IPS-11a (cell line): ENCODE results near the gene FOXP1.

Experiments
- H3K4me3 ChIP-seq: one replicate; pipeline ENCODE4 v1.5.1; 2013; ENCODE audit warnings: low read depth, low read length, control low read depth

Gene FOXP1

DNA sequence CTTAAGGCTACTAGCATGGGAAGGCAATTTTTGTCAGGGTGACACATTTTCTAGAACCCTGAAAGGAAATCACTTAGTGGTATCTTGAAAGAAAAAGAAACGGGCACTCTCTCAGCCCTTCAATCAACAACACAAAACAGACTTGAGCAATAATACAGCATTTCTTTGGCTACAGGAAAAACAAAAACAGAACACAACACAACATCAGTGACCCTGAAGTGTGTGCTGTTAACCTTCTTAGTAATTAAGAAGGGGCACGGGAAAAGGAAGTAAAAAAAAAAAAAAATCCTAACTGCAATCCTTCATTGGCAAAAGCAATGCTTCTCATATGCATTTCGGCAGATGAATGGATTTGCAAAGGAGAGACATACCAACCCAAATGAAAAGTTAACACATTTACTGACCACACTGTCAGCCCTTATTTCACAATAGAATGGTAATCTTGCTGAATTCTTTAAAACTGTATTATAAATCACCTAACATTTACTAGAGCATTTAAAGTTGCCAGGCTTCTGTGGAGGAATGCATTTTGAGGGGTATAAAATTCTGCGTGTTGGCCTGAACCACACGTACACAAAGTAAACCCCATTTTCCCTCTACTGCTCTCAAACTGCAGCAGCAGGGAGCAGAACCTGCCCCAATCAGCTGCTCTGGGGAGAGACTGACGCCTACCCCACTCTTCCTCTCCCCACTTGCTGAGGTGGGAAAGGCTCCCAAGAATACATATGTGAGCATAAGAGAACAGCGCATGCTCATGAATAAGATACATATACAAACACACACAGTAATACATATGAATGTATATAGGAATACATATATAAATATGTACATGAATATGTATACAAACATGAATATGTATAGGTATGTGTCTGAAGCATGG lies 198.5 kb downstream of the FOXP1 start:
- no peak overlapping the region for H3K4me3 ChIP-seq

DNA sequence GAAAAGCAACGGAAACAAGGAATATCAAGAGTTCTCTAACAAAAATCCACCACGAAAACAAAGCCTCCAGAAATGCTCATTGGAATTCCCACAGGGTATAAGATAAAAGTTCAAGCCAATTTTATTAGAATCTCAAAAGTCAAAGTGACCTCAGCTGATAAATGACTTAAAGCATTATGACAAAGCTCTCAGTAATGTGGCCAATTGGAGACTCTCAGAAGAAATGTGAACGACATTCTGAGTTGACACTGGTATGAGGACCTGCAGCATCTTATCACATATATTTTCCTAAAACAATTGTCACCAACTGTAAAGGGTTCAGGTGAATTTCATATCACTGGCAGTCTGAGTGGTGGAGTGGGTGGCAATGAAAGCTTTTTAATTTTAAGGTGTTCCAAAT lies 199.1 kb downstream of the FOXP1 start:
- H3K4me3 ChIP-seq, result no peak overlapping the region

DNA sequence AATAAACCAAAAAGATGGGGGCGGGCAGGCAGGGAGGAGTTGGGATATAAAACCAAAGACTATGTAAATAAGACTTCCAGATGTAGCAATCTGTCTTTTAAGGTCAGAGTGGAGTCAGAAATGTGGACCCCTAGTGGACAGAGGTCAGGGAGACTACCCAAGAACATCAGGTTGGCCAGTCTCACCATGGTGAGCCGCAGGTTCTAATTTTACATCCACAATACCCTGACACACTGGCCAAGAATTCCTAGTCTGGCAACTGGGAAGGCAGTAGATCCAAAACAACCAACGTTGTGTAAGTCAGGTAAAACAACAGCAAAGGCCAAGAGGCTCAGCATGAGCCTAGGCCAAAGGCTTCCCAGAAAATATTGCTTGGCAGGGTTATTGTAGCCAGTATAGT lies 203.4 kb downstream of the FOXP1 start:
- H3K4me3 ChIP-seq, result no peak overlapping the region

DNA sequence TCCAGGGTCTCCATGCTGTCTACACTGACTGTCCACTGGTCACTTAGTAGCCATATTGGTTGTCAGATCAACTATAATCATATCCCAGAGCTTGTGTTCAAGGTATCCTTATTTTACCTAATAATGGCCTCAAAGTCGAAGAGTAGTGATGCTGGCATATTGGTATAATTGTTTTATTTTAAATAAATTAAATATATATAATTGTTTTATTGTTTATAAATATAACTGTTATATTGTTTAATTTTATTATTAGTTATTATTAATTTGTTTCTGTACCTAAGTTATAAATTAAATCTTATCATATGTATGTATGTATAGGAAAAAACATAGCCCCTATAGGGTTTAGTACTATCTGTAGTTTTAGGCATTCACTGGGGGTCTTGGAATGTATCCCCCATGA lies 205.0 kb downstream of the FOXP1 start:
- H3K4me3 ChIP-seq, result no peak overlapping the region

DNA sequence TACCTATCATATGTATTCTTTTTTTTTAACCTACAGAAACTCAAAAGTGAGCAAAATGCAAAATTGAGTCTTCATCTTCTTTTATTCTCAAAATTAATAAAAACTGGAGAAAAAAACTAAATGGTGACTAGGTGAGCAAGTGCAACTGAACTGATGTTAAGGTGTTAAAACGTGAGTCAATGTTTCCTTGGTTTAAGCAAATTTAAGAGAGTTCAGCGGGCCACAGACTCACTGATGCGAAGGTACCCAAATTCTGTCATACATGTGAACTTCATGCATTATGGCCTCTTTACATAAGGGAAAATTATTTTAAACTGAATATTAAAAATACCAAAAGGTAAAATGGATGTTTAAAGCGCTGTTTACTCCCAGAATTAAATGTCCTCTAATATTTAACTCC lies 206.6 kb downstream of the FOXP1 start:
- H3K4me3 ChIP-seq, result no peak overlapping the region

DNA sequence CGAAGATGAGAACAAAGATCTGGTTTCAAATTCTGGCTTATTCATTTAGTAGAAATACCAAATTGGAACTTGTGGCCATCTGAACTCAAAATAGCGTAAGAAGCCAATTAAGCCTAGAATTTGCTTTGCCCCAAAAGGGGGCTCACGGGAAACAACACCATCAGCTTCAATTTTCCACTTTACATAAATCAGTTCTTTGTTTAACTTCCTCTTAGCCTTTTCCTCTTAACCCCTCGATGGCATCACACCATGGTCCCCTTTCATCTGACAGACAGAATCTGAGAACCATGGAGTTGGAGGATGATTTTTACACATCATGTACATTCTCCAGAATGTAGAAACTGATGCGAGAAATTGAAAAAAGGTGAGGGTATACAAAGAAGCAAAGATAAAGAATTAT lies 207.0 kb downstream of the FOXP1 start:
- no peak overlapping the region for H3K4me3 ChIP-seq

DNA sequence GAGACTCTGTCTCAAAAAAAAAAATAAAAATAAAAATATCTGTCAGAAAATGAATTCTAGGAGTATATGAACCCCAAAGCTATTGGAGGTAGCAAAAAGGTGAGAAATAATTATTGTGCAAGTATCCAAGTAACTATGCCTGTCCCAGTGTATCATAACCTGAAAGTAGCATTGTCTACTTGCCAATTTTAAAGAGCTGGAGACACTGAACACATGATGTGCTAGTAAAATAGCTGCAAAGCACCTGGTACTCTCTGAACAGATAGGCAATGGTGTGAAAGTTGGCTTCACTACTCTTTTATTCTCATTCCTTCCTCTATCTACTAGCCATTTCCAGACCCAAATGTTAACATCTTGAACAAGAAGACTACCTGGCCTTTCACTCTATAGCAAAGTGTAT lies 208.9 kb downstream of the FOXP1 start:
- no peak overlapping the region for H3K4me3 ChIP-seq

DNA sequence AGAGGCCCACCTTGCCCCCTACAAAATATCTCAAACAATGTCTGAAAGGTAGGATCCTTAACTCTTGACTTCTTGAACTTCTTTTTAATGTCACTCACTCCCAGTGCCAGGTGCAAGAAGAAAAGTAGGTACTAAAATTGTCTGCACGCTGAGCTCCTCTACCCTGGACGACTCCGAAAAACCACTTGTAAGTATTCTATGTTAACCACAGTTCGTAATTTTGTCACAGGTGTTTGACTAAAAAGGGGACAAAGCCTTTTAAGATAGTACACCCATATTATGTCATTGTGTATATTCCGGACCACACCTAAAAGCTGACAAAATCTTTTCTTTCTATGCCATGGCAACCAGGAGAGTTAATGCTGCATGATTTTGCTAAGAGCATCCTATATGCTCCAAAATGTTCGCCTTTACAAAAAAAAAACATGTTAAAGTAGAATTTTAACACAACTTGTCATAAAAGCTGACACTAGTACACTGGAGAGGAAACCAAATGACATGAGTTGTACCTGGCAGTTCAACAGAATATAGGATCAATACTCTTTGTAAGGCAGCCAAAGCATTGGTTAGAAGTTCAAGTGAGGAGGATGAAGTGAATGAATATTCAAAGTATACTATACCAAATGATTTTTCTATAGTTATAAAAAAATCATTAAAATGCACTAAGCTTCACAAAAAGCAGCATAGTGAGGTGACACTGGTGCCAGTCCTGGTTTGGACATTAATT lies 210.5 kb downstream of the FOXP1 start:
- H3K4me3 ChIP-seq, result no peak overlapping the region

DNA sequence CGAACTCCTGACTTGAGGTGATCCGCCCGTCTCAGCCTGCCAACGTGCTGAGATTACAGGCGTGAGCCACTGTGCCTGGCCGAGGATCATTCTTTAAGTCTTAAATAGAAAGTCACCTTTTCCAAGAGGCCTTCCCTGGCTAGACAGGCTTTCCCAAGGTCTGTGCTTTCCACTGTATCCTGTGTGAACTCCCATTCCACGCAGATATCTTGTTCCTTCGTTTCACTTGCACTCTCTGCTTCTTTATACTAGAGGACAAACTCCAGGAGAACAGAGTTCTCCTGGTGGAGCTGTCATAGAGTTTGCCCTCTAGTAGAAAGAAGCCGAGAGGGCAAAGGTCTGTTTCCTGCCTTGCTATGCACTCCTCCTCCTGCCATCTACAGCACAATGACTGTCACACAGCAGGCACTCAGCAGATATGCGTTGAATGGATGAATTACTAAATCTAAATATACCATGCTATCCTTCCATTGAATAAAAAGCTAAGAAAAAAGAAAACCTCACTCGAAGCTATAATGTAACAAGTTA lies 211.2 kb downstream of the FOXP1 start:
- H3K4me3 ChIP-seq, result no peak overlapping the region

DNA sequence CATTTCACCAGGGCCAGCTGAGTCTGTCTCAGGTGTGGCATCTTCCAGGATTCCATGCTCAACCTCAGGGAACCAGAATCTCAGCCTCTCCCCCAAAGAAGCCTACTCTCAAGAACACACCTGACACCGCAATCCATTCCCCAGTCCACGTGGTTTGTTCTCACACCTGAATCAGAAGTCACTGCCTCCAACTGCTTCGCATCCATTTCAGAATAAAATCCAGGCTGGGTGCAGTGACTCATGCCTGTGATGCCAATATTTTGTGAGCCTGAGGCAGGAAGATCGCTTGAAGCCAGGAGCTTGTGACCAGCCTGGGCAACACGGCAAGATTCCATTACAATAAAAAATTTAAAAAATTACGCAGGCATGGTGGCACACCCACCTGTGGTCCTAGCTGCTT lies 212.2 kb downstream of the FOXP1 start:
- H3K4me3 ChIP-seq, result no peak overlapping the region

DNA sequence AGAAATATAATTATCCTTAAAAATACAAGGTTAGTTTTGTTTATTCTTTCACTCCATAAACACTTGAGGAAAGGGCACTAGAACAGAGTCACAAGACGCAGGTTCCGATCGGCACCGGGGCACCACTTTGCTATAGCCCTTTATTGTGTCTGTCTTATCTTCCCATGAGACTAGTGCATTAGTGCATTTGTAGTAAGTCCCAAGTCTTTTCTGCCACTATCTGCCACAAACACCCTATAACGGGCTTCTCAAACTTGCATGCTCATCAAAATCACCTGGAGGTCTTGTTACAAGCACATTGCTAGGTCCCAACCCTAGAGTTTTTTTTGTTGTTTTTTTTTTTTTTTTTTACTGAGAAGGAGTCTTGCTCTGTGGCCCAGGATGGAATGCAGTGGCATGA lies 213.1 kb downstream of the FOXP1 start:
- no peak overlapping the region for H3K4me3 ChIP-seq

DNA sequence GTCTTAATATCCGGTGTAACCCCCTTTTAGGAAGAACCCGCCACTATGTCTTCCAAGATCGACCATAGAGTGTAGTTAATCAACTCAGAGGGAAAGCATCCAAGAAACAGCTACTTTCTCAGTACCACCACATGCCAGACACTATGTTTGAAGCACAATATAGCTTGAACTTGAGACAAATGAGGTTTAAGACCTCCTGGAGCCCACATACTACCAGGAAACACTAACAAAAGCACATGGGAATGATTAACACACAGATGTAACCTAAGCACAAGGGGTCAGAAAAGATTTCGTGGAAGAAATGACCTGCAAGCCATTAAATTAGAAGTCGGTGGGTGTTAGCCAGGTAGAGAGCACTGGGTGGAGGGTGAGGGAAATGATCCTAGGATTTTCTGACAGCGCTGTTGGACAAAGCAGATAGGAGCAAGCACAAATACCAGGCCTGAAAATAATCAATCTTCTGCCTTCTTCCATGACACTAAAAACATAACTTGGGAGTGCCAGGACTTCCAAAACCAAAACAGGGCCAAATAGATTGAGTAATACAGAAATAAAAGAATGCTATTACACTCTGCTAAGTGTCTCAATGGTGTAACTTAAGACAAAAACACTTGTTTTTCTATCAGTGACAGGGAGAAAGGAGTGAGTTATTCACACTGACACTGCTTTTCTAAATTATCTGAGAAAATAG lies 213.7 kb downstream of the FOXP1 start:
- no peak overlapping the region for H3K4me3 ChIP-seq

DNA sequence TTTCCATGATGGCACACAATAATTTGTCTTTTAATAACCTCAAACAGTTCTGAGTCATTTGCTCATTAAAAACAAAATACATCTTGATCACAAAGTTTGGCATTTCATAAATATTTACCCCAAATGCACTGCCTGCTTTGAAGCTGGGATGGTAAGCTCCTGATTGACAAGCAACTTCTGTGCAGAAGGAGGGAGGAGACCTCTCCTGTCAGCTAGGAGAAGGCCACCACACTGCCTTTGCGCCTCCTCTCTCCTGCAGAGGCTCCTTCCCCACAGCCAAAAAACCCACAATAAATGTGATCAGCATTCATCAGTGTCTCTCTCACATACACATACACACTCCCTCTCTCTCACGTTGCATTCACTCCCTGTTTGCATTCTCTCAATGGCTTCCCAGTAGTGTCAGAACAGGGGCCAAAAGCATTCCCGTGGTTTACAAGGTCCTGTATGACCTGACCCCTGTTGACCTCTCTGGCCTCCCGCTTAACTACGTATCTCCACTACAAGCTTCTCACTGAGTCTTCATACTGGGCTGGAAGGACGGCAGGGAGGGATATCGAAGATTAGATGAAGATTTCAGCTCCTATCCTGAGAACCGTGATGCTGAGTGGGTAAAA lies 216.4 kb downstream of the FOXP1 start:
- H3K4me3 ChIP-seq, result no peak overlapping the region

DNA sequence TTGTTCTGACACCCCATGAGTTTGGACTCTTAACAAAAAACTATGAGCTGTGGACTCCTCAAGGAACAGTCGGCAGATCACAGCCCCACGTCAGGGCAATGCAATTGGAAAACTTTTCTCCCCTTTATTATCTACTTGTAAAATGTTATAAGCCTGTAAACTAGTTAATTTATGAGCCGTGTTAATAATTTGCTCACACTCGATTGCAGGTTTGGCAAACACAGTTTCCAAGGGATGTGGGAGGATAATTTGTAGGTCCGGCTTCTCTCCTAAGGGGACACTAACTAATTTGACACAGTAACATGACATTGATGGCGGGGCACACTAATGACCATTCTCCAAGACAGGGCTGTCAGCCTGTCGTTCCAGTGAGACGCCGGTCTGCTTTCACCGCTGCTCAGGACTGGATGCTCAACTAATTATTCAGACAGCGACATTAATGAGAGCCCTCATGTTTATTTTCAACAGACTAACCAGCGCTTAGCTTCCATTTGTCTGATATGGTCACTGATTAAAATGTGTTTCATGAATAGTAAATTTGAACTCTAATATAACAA lies 222.1 kb downstream of the FOXP1 start:
- H3K4me3 ChIP-seq, result no peak overlapping the region

DNA sequence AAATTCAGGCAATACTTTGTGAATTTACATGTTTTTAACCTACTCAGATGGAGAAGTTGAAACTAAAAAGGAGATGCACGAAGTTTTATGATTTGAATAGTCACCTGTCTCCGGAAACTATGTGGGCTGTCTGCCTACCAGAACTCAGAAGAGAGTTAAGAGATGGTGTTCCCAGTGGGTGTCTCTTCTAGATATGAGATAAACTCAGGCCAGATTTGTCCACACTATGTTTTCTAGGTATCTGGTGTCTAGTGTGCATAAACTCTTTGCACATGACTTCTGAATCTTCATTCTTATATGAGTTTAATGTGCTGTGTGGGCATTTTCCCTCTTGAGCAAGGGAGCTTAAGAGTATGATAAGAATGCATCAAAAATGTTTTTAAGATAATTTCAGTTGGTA lies 222.8 kb downstream of the FOXP1 start:
- no peak overlapping the region for H3K4me3 ChIP-seq

DNA sequence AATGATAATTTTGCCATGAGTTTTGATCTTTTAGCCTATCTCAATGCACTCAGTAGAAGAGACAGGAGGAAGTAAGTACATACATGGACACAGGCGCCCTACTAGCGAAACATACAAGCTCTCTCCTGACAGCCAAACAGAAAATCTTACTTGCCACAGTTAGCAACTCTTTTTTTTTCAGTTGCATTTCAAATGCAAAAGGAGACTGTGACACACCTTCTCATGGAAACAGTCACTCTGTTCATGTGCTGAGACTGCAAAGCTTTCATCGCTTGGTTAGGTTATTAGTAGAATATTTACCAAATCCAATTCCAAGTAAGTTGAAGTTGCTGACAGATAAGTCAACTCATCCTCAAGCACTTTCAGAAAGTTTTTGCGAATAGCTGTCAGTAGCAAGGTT lies 223.3 kb downstream of the FOXP1 start:
- no peak overlapping the region for H3K4me3 ChIP-seq

DNA sequence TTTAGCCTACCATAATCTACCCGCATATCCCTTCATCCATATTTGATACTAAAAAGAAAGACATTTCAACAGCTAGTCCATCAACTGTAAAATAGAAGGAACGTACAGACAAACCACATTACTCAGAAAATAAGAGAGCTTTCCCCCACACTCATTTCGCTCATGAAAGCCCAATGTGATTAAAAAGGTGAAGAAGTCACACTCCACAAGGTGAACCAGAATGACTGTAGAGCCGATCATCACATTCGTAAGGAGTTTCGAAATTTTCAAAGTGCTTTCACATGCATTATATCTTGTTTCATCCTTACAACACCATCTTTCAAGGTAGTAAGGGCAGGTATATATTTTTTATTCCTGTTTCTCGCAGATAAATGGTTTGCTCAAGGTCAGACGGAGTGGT lies 225.3 kb downstream of the FOXP1 start:
- no peak overlapping the region for H3K4me3 ChIP-seq

DNA sequence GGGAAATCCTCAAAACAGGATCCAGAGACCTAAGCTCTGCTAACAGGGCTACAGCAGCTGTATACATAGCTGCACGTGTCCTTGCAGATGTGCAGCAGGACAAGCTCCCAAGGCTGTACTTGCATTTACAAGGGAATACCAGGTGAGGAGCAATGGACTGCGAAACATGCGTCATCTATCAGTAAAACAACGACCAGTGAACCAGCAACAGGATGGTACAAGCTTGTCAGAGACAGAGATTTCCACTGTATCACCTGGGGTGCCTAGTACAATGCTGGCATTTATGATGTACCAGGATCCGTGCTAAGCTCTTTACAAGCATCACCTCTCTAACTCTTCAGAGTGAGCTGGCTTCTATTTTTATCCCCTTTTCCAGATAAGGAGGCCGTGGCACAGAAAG lies 227.3 kb downstream of the FOXP1 start:
- H3K4me3 ChIP-seq, result no peak overlapping the region

DNA sequence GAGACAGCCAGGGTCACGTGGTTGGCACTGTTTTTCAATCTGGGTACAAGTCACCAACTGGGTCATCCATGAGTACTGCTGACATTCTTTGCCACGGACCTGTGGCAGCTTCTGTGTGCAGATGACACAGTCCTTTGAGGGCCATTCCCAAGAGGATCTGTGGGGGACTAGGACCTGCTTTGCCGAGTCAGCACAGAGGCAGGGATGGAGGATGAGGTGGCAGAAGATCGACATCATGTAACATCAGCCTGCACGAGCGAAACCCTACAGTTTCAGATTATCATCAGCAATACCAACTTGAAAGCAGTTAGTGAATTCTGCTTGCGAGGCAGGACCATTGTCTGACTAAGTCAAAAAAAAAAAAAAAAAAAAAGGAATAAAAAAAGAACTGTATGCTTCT lies 227.7 kb downstream of the FOXP1 start:
- no peak overlapping the region for H3K4me3 ChIP-seq

DNA sequence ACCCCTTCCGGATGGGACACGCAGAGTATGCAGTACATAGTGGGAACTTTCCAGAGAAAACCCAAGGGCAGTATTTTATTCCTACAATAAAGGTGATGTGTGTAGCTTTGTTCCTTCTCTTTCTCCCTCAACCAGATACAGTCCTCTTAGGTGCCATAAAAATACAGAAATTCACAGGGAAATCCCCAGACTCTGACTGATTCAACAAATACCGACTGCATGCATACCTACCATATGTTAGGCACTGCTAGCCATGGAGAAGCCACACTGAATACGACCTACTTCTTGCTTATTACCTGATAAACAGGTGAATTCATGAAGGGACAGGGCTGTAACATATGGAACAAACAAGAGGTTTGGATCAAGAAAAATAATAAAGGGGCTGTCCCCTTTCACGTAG lies 228.5 kb downstream of the FOXP1 start:
- H3K4me3 ChIP-seq, result no peak overlapping the region
